Measurements from ENCODE around the gene BABAM2. TPM values are rescaled to one million over a fixed set of nuclear protein-coding genes. Genes with fewer than 3 reads are reported as not detected.

Gene BABAM2
- total and polyA plus RNA-seq, 2 experiments from 2014 or later: 35.2 to 46.1 TPM

DNA sequence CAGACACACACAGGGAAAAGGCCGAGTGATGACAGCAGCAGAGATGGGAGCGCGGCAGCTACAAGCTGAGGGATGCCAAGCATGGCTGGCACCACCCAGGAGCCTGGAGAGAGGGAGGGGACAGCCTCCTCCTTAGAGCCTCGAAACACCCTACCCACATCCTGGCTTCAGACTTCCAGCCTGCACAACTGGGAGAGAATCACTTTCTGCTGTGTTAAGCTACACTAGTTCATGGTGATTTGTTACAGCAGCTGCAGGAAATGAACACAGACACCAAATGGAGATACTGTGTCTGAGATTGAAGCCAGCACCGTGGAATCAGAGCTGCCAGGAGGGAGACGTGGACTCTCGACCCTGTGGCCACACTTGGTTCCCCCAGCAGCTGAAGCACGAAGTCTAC lies 474.6 kb downstream of the BABAM2 start:
- H2AFZ ChIP-seq: peak overlapping the region; percentile 48; the same call in 1 of the 2 replicates
- no peaks in the 10 kb centered on the region for H3K36me3 ChIP-seq (ENCODE audit: low read depth)
- in situ Hi-C loops (cut with MboI): no loop called here
- WGBS, 2 experiments (ENCODE audit: low coverage in 1 of 2, low lambda C conversion rate in 2 of 2, missing lambda C conversion rate in 2 of 2): 45 to 52% methylated on average over 8 of the region's 8 CpGs
- H3K4me1 ChIP-seq (ENCODE audit: insufficient read depth): no peaks in the 10 kb centered on the region
- no peak overlapping the region for H3K27ac ChIP-seq
- no peaks in the 10 kb centered on the region for H4K20me1 ChIP-seq (ENCODE audit: insufficient read depth)
- TF ChIP-seq EZH2phosphoT487 (IDR thresholded peaks at IDR 0.05; ENCODE audit: insufficient read depth, low read depth) (no peak), EZH2 (IDR thresholded peaks at IDR 0.05; ENCODE audit: insufficient read depth, poor library complexity, severe bottlenecking) (no peak)
- H3K9ac ChIP-seq: no peak overlapping the region
- no peaks in the 10 kb centered on the region for H3K9me3 ChIP-seq (ENCODE audit: low read depth)
- H3K79me2 ChIP-seq (ENCODE audit: insufficient read depth): no peaks in the 10 kb centered on the region
- H3K9me2 ChIP-seq (ENCODE audit: insufficient read depth): no peaks in the 10 kb centered on the region
- H3F3A ChIP-seq (ENCODE audit: insufficient read depth): no peaks in the 10 kb centered on the region
- H3K4me2 ChIP-seq (ENCODE audit: unreplicated experiment): no peak overlapping the region
- no peak for DNase-seq
- H3K4me3 ChIP-seq: no peak overlapping the region
- no peaks in the 10 kb centered on the region for H3K27me3 ChIP-seq (replicated peaks; ENCODE audit: insufficient read depth)

DNA sequence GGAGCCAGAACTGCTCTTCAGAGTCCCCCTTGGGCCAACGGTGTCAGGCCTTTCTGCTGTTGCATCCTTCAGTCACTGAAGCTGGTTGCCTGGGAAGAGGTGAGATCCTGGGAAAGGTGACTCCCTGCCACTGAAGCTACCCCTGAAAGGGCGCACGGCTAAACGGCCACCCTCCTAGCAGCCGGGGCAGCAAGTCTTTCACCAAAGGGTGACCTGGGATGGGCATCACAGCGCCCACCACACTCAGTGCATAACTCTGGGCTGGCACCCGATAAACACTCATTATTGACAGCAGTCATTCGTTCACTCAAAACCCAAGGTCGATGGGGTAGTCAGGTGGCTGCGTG lies 475.6 kb downstream of the BABAM2 start:
- WGBS, 2 experiments (ENCODE audit: low coverage in 1 of 2, low lambda C conversion rate in 2 of 2, missing lambda C conversion rate in 2 of 2): 97% methylated on average over 7 to 10 of the region's 10 CpGs
- Histone ChIP-seq H3K9ac (no peak overlapping the region), H3K36me3 (ENCODE audit: low read depth) (no peaks in the 10 kb centered on the region), H3K4me3 (no peak overlapping the region), H3K27me3 (replicated peaks; ENCODE audit: insufficient read depth) (no peaks in the 10 kb centered on the region), H3F3A (ENCODE audit: insufficient read depth) (no peaks in the 10 kb centered on the region), H3K79me2 (ENCODE audit: insufficient read depth) (no peaks in the 10 kb centered on the region), H3K27ac (no peak overlapping the region), H2AFZ (no peak overlapping the region), H3K4me2 (ENCODE audit: unreplicated experiment) (no peak overlapping the region), H3K4me1 (ENCODE audit: insufficient read depth) (no peaks in the 10 kb centered on the region), H3K9me2 (ENCODE audit: insufficient read depth) (no peaks in the 10 kb centered on the region), H3K9me3 (ENCODE audit: low read depth) (no peaks in the 10 kb centered on the region), H4K20me1 (ENCODE audit: insufficient read depth) (no peaks in the 10 kb centered on the region)
- no peak for DNase-seq
- in situ Hi-C loops (cut with MboI): no loop called here
- TF ChIP-seq EZH2phosphoT487 (IDR thresholded peaks at IDR 0.05; ENCODE audit: insufficient read depth, low read depth) (no peak), EZH2 (IDR thresholded peaks at IDR 0.05; ENCODE audit: insufficient read depth, poor library complexity, severe bottlenecking) (no peak)

DNA sequence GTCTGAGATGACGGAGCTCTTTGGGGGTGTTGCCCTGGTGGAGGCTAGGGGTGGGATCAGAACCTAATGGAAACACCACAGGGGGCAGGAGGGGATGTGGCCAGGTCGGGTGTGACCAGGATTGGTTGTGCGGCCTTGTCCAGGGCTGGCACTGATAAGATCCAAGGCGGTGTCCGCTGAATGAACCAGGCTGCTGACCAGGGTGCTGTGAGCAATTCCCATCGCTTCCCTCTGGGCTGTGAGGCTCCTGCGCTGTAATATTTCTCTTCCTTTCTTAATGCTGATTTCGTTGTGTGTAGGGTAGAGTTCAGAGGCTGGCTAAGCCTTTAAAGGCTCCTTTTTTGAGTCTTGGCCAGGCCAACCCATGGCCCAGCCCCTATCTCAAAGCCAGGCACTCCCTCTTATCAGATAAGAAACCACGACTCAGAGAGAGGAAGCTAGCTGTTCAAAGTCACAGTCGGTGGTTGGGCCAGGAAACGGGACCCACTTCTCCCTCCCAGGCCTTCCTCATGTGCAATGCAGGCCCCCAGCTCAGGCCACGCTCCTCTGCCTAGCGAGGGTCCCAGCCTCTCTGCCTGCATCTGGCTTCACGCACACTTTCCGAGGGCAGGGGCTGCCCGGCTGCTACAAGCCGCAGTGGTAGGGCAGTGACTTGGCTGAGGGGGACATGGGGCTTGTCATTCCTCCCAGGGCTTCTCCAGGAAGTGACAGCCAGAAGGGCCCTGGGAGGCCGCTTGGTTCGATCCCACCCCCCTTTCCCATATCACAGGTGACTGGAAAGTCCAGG lies 476.2 kb downstream of the BABAM2 start:
- Histone ChIP-seq H3K4me3 (no peak overlapping the region), H3F3A (ENCODE audit: insufficient read depth) (no peaks in the 10 kb centered on the region), H2AFZ (no peak overlapping the region), H3K4me2 (ENCODE audit: unreplicated experiment) (no peak overlapping the region), H3K27ac (no peak overlapping the region), H3K79me2 (ENCODE audit: insufficient read depth) (no peaks in the 10 kb centered on the region), H4K20me1 (ENCODE audit: insufficient read depth) (no peaks in the 10 kb centered on the region), H3K9ac (no peak overlapping the region), H3K9me3 (ENCODE audit: low read depth) (no peaks in the 10 kb centered on the region), H3K36me3 (ENCODE audit: low read depth) (no peaks in the 10 kb centered on the region), H3K4me1 (ENCODE audit: insufficient read depth) (no peaks in the 10 kb centered on the region), H3K9me2 (ENCODE audit: insufficient read depth) (no peaks in the 10 kb centered on the region), H3K27me3 (replicated peaks; ENCODE audit: insufficient read depth) (no peaks in the 10 kb centered on the region)
- no peak for DNase-seq
- TF ChIP-seq EZH2 (IDR thresholded peaks at IDR 0.05; ENCODE audit: insufficient read depth, poor library complexity, severe bottlenecking): no peak
- 84 to 86% methylated on average over 18 to 19 of the region's 19 CpGs for WGBS, 2 experiments (ENCODE audit: low coverage in 1 of 2, low lambda C conversion rate in 2 of 2, missing lambda C conversion rate in 2 of 2)
- in situ Hi-C loops (cut with MboI): no loop called here

DNA sequence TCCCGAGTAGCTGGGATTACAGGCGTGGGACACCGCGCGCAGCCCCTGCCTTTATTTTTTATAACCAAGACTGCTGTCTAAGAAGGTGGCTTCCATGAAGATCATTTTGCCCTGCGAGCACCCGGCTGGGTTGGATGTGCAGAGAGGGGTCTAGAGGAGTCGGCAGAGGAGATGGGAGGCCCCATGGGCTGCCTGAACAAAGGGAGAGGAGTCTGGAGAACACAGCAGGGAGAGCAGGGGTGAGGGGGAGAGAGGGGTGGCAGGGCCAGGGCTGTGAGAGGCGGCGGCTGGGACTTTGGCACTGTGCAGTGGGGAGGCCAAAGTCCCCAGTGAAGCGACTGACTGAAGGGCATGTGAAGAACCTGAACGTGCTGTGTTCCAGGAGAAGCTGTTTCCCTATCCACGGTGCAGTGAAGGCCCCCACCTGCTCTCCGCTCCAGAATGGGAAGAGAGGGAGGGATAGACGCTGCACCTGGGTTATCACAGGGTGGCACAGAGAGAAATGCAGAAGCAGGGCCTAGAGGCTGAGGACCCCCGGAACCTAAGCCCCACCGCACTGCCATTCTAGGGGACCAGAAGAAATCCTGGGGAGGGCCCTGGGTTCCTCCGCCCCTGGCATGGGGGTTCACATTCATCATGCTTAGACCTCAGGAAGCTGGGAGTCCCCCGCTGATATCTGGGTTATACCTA lies 477.3 kb downstream of the BABAM2 start:
- no peaks in the 10 kb centered on the region for H4K20me1 ChIP-seq (ENCODE audit: insufficient read depth)
- DNase-seq: no peak
- H3K9me2 ChIP-seq (ENCODE audit: insufficient read depth): no peaks in the 10 kb centered on the region
- WGBS, 2 experiments (ENCODE audit: low coverage in 1 of 2, low lambda C conversion rate in 2 of 2, missing lambda C conversion rate in 2 of 2): 88 to 90% methylated on average over 14 to 17 of the region's 19 CpGs
- H3K4me1 ChIP-seq (ENCODE audit: insufficient read depth): no peaks in the 10 kb centered on the region
- H3K9me3 ChIP-seq (ENCODE audit: low read depth): no peaks in the 10 kb centered on the region
- in situ Hi-C loops (cut with MboI): no loop called here
- H3K4me3 ChIP-seq: no peak overlapping the region
- H3K79me2 ChIP-seq (ENCODE audit: insufficient read depth): no peaks in the 10 kb centered on the region
- no peaks in the 10 kb centered on the region for H3K36me3 ChIP-seq (ENCODE audit: low read depth)
- TF ChIP-seq EZH2 (IDR thresholded peaks at IDR 0.05; ENCODE audit: insufficient read depth, poor library complexity, severe bottlenecking) (no peak), EZH2phosphoT487 (IDR thresholded peaks at IDR 0.05; ENCODE audit: insufficient read depth, low read depth) (no peak)
- no peak overlapping the region for H3K9ac ChIP-seq
- H2AFZ ChIP-seq: no peak overlapping the region
- H3K4me2 ChIP-seq (ENCODE audit: unreplicated experiment): no peak overlapping the region
- H3F3A ChIP-seq (ENCODE audit: insufficient read depth): no peaks in the 10 kb centered on the region
- no peaks in the 10 kb centered on the region for H3K27me3 ChIP-seq (replicated peaks; ENCODE audit: insufficient read depth)
- H3K27ac ChIP-seq: no peak overlapping the region
